HUES6 (cell line): Measurements from ENCODE around the gene CCNB2.
A peak's percentile ranks its signal among the peaks of the same experiment; 100 is the strongest.
"Not testable (repeated sequence)": the region's sequence is repeated elsewhere in the genome, so short reads cannot be mapped to it uniquely, and the experiment has no call there.

Experiments used
- H3K27ac ChIP-seq: 2 replicates; pipeline ENCODE4 v1.7.0; 2013; ENCODE audit warnings: low read depth, mild to moderate bottlenecking, low read length, inconsistent platforms
- H3K27me3 ChIP-seq: 2 replicates; pipeline ENCODE4 v1.6.1; 2013; ENCODE audit warnings: low read length; ENCODE audit not compliant: control insufficient read depth, insufficient read depth
- H3K36me3 ChIP-seq: 2 replicates; pipeline ENCODE4 v1.6.1; 2013; ENCODE audit warnings: low read length; ENCODE audit not compliant: control insufficient read depth, insufficient read depth
- H3K4me1 ChIP-seq: 2 replicates; pipeline ENCODE4 v1.6.1; 2013; ENCODE audit warnings: low read length; ENCODE audit not compliant: control insufficient read depth, insufficient read depth
- H3K4me3 ChIP-seq: 2 replicates; pipeline ENCODE4 v1.5.1; 2013; ENCODE audit warnings: low read depth, low read length
- H3K9ac ChIP-seq: one replicate; pipeline ENCODE4 v1.6.1; 2013; ENCODE audit warnings: mild to moderate bottlenecking, low read length
- H3K9me3 ChIP-seq: 2 replicates; pipeline ENCODE4 v1.6.1; 2013; ENCODE audit warnings: low read depth, low read length; ENCODE audit not compliant: control insufficient read depth, insufficient read depth

Gene CCNB2

GRCh38 chr15:59131969-59132562 lies 27.1 kb downstream of the CCNB2 start:
- Histone ChIP-seq H3K27ac (no peak overlapping the region), H3K4me3 (no peak overlapping the region), H3K27me3 (no peaks in the 10 kb centered on the region), H3K36me3 (peaks cover 84% of the 10 kb centered on the region), H3K4me1 (no peaks in the 10 kb centered on the region), H3K9me3 (peaks cover 6% of the 10 kb centered on the region; the same call in 1 of the 2 replicates), H3K9ac (no peak overlapping the region)

GRCh38 chr15:59133929-59134427 lies 29.0 kb downstream of the CCNB2 start:
- no peaks in the 10 kb centered on the region for H3K27me3 ChIP-seq
- no peak overlapping the region for H3K27ac ChIP-seq
- no peak overlapping the region for H3K9ac ChIP-seq
- H3K9me3 ChIP-seq = peaks cover 4% of the 10 kb centered on the region; the same call in 1 of the 2 replicates
- H3K4me3 ChIP-seq = no peak overlapping the region
- peaks cover 91% of the 10 kb centered on the region for H3K36me3 ChIP-seq
- no peaks in the 10 kb centered on the region for H3K4me1 ChIP-seq

GRCh38 chr15:59137566-59137965 lies 32.6 kb downstream of the CCNB2 start:
- no peaks in the 10 kb centered on the region for H3K9me3 ChIP-seq
- no peaks in the 10 kb centered on the region for H3K27me3 ChIP-seq
- peaks cover 3% of the 10 kb centered on the region; the same call in 1 of the 2 replicates for H3K4me1 ChIP-seq
- H3K27ac ChIP-seq = no peak overlapping the region
- peaks cover 82% of the 10 kb centered on the region for H3K36me3 ChIP-seq
- no peak overlapping the region for H3K9ac ChIP-seq
- no peak overlapping the region for H3K4me3 ChIP-seq

- H3K27me3 ChIP-seq = no peaks in the 10 kb centered on the region
- H3K9me3 ChIP-seq = no peaks in the 10 kb centered on the region
- H3K27ac ChIP-seq = no peak overlapping the region
- H3K4me1 ChIP-seq = peaks cover 3% of the 10 kb centered on the region; the same call in 1 of the 2 replicates
- H3K36me3 ChIP-seq = peaks cover 80% of the 10 kb centered on the region
- H3K4me3 ChIP-seq = no peak overlapping the region
- H3K9ac ChIP-seq = no peak overlapping the region
Observed at GRCh38 chr15:59138243-59138642, 33.3 kb downstream of the CCNB2 start.

- Histone ChIP-seq H3K27me3 (no peaks in the 10 kb centered on the region), H3K4me3 (no peak overlapping the region), H3K27ac (0 out of 2 replicates have a peak overlapping the region, but pooled peaks have one; percentile 17), H3K4me1 (peaks cover 3% of the 10 kb centered on the region; the same call in 1 of the 2 replicates), H3K9ac (no peak overlapping the region), H3K9me3 (no peaks in the 10 kb centered on the region), H3K36me3 (peaks cover 70% of the 10 kb centered on the region)
Observed at GRCh38 chr15:59140422-59141226, 35.7 kb downstream of the CCNB2 start.

DNA sequence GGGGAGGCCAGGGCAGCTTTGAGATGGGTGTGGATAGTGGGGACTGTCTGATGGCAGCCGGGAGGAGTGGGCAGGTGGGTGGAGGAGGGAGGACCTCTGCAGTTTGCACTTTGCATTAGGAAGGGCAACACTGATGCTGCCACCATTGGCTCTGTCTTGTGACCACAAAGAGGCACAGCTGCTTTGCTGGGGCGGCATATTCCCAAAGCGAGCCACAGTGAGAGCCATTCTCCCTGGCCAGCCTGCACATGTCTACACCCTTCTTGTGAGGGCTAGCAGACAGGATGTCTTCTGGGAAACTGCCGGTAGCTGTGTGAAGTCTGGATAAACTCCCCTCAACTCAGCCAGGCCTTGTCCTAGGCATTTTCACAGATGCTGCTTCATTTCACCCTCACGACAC lies 38.3 kb downstream of the CCNB2 start:
- no peak overlapping the region for H3K27ac ChIP-seq
- H3K36me3 ChIP-seq = peaks cover 58% of the 10 kb centered on the region
- H3K4me1 ChIP-seq = peaks cover 11% of the 10 kb centered on the region
- H3K27me3 ChIP-seq = no peaks in the 10 kb centered on the region
- no peak overlapping the region for H3K4me3 ChIP-seq
- H3K9ac ChIP-seq = peak overlapping the region; percentile 13
- H3K9me3 ChIP-seq = no peaks in the 10 kb centered on the region

- peaks cover 15% of the 10 kb centered on the region for H3K4me1 ChIP-seq
- H3K27ac ChIP-seq, H3K9me3 ChIP-seq, H3K9ac ChIP-seq, H3K4me3 ChIP-seq, H3K27me3 ChIP-seq: not testable (repeated sequence)
- peaks cover 51% of the 10 kb centered on the region for H3K36me3 ChIP-seq
Observed at GRCh38 chr15:59144594-59144993, 39.6 kb downstream of the CCNB2 start.

DNA sequence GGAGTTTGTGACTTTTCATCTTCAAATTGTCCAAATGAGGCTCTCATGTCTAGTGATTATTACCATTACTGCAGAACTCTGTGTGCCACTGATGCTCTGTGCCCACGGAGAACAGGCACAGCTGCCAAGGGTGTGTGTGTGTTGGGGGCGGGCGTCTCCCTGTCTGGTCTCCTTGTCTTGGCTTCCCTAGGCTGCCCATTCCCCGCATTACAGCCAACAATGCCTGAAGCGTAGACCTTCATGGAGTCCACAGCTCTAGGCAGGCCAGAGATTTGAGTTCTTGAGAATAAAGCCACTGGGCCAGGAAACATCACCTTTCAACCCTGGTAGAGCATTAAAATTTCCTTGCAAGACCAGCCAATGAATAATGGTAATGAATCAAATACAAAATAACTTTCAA lies 42.7 kb downstream of the CCNB2 start:
- peaks cover 59% of the 10 kb centered on the region for H3K36me3 ChIP-seq
- H3K27ac ChIP-seq = peak overlapping the region; percentile 41; the same call in 1 of the 2 replicates
- no peaks in the 10 kb centered on the region for H3K9me3 ChIP-seq

GRCh38 chr15:59148153-59148833 lies 43.3 kb downstream of the CCNB2 start:
- Histone ChIP-seq H3K36me3 (peaks cover 61% of the 10 kb centered on the region), H3K4me1 (peaks cover 12% of the 10 kb centered on the region), H3K9me3 (no peaks in the 10 kb centered on the region), H3K27ac (peak overlapping the region; percentile 41), H3K27me3 (no peaks in the 10 kb centered on the region), H3K4me3 (no peak overlapping the region), H3K9ac (no peak overlapping the region)

More for the DNA sequence above, 42.7 kb downstream of the CCNB2 start:
- Histone ChIP-seq H3K27me3 (no peaks in the 10 kb centered on the region), H3K4me1 (peaks cover 12% of the 10 kb centered on the region), H3K4me3 (no peak overlapping the region), H3K9ac (no peak overlapping the region)

DNA sequence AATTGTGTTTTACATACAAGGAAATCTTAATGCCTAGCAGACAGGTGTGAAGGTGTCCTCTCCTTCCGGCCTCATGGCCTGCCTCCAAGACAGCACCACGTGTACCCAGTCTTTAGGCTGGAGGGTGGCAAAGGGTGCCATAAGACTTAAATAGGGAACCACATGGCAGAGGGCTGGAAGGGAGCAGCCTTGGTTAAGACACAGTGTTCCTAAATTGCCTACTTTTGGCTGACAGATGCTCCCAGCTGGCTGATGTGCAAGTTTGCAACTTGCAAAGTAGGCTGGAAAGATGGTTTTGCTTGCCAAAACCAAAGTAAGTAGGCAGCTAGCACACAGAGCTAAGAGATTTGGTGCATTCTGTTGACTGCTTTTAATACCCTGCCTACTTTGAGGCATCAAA lies 45.2 kb downstream of the CCNB2 start:
- H3K36me3 ChIP-seq = peaks cover 69% of the 10 kb centered on the region
- no peak overlapping the region for H3K27ac ChIP-seq
- no peak overlapping the region for H3K4me3 ChIP-seq
- no peaks in the 10 kb centered on the region for H3K9me3 ChIP-seq
- no peak overlapping the region for H3K9ac ChIP-seq
- H3K4me1 ChIP-seq = peaks cover 12% of the 10 kb centered on the region
- no peaks in the 10 kb centered on the region for H3K27me3 ChIP-seq
